Pulmonary artery endothelial cell (primary cell): Measurements from ENCODE around the gene PRKG1. TPM values are rescaled to one million over a fixed set of nuclear protein-coding genes. Genes with fewer than 3 reads are reported as not detected.
"Not testable (repeated sequence)": the region's sequence is repeated elsewhere in the genome, so short reads cannot be mapped to it uniquely, and the experiment has no call there.

Source experiments
- DNase-seq: peaks from one replicate; pipeline ENCODE4 v3.0.0-alpha.2; 2011; ENCODE audit warnings: low read depth, low spot score
- total RNA-seq: library from RNA; depleted of rRNA; stranded (reverse); fragments of >200 nt; gene quantifications from 2 replicates; pipeline ENCODE4 v1.2.3, GENCODE V29; 2014

Gene PRKG1
- total RNA-seq, 1 donor from 2014 or later: 1.3 TPM

- DNase-seq: not testable (repeated sequence)
Measured at GRCh38 chr10:51581196-51581595, 506.9 kb downstream of the PRKG1 start.

GRCh38 chr10:51583976-51584375, 509.7 kb downstream of the PRKG1 start:
- no peak for DNase-seq

GRCh38 chr10:51585742-51586141, 511.5 kb downstream of the PRKG1 start:
- DNase-seq: no peak

- no peak for DNase-seq
Measured at GRCh38 chr10:51588984-51589383, 514.7 kb downstream of the PRKG1 start.

GRCh38 chr10:51590818-51591217, 516.5 kb downstream of the PRKG1 start:
- no peak for DNase-seq

- no peak for DNase-seq
Measured at GRCh38 chr10:51596695-51597094, 522.4 kb downstream of the PRKG1 start.

GRCh38 chr10:51599647-51600046, 525.4 kb downstream of the PRKG1 start:
- no peak for DNase-seq

GRCh38 chr10:51602326-51602725, 528.0 kb downstream of the PRKG1 start:
- DNase-seq: no peak

GRCh38 chr10:51604579-51604978, 530.3 kb downstream of the PRKG1 start:
- DNase-seq: no peak

- DNase-seq: no peak
Measured at GRCh38 chr10:51606825-51607462, 532.7 kb downstream of the PRKG1 start.

- DNase-seq: no peak
Measured at GRCh38 chr10:51607463-51607835, 533.2 kb downstream of the PRKG1 start.

GRCh38 chr10:51608211-51608610, 533.9 kb downstream of the PRKG1 start:
- DNase-seq: no peak

GRCh38 chr10:51615764-51616298, 541.5 kb downstream of the PRKG1 start:
- peak; percentile 33 for DNase-seq

GRCh38 chr10:51617576-51618235, 543.4 kb downstream of the PRKG1 start:
- no peak for DNase-seq

GRCh38 chr10:51619365-51619764, 545.1 kb downstream of the PRKG1 start:
- DNase-seq: no peak

GRCh38 chr10:51620131-51620530, 545.8 kb downstream of the PRKG1 start:
- DNase-seq: no peak

GRCh38 chr10:51624013-51624412, 549.7 kb downstream of the PRKG1 start:
- no peak for DNase-seq

GRCh38 chr10:51629934-51630639, 555.8 kb downstream of the PRKG1 start:
- no peak for DNase-seq

GRCh38 chr10:51630640-51631005, 556.3 kb downstream of the PRKG1 start:
- no peak for DNase-seq

GRCh38 chr10:51635436-51635835, 561.1 kb downstream of the PRKG1 start:
- no peak for DNase-seq

- no peak for DNase-seq
Measured at GRCh38 chr10:51638211-51638610, 563.9 kb downstream of the PRKG1 start.

GRCh38 chr10:51638737-51639136, 564.5 kb downstream of the PRKG1 start:
- DNase-seq: no peak
